GM12801 (cell line): ENCODE data around the gene TEAD3.

ENCODE experiments used
- TF ChIP-seq, protein P1 (sequence below): IDR thresholded peaks from one replicate; pipeline ENCODE4 v1.5.1; 2011; ENCODE audit warnings: control low read depth; ENCODE audit not compliant: insufficient read length; ENCODE audit errors: extremely low read depth

TEAD3 gene

DNA sequence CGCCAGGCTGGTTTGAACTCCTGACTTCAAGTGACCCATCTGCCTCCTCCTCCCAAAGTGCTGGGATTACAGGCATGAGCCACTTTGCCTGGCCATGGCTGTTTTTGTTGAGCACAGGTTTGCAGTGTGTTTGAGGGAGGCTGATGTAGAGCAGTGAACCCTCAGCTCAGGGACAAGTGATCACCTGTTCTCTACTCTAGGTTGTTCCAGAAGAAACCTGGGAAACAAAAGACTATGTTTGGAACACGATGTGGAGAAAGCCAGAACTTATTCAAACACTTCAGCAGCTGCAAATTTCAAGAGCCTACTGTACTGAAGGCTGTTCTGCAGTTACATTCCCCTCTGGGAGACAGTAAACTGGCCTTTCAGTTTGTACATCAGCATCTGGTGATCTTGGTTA, 11.1 kb upstream of the TEAD3 start:
- TF ChIP-seq, protein P1, sequence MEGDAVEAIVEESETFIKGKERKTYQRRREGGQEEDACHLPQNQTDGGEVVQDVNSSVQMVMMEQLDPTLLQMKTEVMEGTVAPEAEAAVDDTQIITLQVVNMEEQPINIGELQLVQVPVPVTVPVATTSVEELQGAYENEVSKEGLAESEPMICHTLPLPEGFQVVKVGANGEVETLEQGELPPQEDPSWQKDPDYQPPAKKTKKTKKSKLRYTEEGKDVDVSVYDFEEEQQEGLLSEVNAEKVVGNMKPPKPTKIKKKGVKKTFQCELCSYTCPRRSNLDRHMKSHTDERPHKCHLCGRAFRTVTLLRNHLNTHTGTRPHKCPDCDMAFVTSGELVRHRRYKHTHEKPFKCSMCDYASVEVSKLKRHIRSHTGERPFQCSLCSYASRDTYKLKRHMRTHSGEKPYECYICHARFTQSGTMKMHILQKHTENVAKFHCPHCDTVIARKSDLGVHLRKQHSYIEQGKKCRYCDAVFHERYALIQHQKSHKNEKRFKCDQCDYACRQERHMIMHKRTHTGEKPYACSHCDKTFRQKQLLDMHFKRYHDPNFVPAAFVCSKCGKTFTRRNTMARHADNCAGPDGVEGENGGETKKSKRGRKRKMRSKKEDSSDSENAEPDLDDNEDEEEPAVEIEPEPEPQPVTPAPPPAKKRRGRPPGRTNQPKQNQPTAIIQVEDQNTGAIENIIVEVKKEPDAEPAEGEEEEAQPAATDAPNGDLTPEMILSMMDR = no peak

DNA sequence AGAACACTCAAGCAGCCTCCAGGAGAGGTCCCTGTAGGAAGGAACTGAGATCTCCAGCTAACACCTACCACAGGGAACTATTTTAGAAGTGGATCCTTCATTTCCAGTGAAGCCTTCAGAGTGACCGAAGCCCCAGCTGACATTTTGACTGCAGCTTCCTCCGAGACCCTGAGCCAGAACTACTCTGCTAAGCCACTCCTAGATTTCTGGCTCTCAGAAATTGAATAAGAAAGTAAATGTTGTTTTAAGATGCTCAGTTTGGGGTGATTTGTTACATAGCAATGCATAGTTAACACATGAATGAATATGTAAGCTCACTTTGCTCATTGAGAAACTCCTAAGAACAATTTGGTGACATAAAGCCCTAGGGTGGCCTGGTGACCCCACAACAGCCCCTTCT, 10.3 kb upstream of the TEAD3 start:
- TF ChIP-seq, protein P1 = no peak

DNA sequence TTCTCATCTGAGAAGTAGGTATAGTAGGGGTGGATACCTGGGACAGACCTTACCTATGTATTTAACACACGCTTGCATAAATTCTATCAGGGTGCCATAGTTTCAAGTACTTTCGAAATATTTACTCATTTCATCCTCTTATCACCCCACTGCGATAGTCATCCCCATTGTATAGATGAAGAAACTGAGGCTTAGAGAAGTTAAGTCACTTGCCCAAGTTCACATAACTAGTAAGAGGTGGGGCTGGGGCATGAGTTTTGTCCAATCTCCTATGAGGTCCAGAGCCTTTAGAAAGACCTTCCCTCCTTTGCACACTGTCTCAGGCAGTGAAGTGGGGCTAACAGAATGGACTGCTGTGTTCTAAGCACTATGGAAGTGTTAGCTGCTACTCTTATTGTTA, 9.7 kb upstream of the TEAD3 start:
- TF ChIP-seq, protein P1 = no peak

DNA sequence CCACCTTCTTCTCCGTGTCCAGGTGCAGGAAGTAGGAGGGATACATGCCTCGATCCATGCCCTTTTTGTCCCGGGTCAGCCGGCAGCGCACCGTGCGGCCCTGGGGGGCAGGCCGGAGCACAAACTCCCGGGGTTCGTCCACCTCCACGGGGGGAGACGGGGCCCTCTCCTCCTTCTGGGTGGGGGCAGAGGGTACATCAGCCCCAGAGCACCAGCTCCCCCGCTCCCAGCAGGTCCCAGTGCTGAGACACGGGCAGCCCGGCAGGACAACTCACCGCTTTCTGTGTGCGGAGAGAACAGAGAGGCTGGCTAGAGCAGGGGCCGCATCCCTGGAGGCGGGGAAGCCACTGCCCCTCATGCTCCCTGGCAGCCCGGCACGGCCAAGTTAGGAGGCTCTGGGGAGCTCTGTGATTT, 9.1 kb upstream of the TEAD3 start:
- TF ChIP-seq, protein P1 = no peak

DNA sequence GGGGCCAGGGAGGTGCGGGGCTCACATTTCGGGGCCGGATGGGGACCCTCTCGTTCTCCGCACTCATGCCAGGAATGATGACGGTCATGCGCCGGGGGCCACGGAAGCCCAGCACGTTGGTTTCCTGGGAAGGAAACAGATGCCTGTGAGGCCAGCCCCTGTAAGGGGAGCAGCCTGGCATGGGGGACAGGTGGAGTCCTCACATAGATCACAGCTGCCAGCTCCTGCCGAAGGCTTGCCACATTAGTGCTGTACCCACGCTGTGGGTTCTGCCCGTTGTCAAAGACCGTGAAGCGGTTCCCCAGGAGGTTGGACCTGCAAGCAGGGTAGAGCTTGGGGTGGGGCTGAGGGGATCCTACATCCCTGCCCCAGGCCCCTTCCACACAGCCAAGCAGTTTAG, 6.7 kb upstream of the TEAD3 start:
- TF ChIP-seq, protein P1 = no peak

DNA sequence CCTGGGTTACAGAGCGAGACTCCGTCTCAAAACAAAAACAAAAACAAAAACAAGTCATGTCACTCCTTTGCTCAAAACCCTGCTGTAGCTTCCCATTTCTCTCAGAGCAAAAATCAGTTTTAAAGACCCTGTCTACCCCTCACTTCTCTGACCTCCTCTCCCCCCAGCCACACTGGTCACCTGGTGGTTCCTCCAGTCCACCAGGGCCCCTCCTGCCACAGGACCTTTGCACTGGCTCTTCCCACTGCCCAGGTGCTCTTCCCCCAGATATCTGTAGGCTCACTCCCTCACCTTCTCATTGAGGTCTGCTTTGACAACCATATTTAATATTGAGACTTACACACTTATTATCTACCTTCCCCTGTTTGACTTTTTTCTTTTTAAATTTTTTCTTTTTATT, 4.9 kb upstream of the TEAD3 start:
- TF ChIP-seq, protein P1 = no peak

DNA sequence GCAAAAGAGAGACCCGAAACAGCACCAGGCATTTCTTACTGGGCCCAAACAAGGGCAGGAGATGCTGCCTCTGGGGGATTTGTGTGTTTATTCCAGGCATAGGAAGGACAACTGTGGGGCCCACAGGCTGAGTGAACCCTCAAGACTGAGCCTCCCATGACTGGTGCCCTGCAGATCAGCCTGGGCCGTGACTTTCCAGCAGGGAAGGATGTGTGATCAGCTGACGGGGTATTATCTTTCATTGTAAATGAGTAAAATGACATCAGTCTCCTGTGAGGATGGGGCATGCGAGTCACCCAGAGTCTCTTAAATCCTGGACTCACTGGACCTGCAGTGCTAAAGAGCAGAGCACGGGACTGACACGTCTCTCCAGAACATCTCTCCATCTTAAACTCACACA, 3.9 kb upstream of the TEAD3 start:
- TF ChIP-seq, protein P1 = no peak

DNA sequence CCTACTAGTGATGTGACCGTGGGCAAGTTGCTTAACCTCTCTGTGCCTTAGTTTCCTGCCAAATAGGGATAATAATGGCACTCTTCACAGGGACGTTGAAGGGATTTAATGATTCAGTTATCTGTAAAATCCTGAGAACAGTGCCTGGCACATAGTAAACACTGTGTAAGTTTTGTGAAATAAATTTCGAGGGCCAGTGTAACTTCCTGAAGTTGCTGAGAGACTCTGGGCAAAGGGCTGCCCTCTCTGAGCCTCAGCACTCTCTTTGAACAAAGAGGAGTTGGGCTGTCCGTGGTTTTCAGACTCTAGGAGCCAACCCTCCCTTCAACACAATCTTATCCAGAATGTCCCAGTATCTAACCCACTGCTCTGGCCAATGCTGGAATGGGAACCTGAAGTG, 2.5 kb upstream of the TEAD3 start:
- TF ChIP-seq, protein P1 = no peak
